HG02938 (cell line): ENCODE measurements around the gene WRAP73.
"Not testable (repeated sequence)": the region's sequence is repeated elsewhere in the genome, so short reads cannot be mapped to it uniquely, and the experiment has no call there.

ENCODE experiments used
- ATAC-seq: cut with Tn5 transposase; IDR thresholded peaks from one replicate; pipeline ENCODE4 v1.9.1; 2021; ENCODE audit warnings: mild to moderate bottlenecking, moderate library complexity; ENCODE audit not compliant: unreplicated experiment

WRAP73 gene

GRCh38 chr1:3632716-3633343 lies 17.1 kb downstream of the WRAP73 start:
- no peak for ATAC-seq

GRCh38 chr1:3632298-3632697 lies 17.6 kb downstream of the WRAP73 start:
- ATAC-seq: no peak

GRCh38 chr1:3631320-3632260 lies 18.3 kb downstream of the WRAP73 start:
- ATAC-seq: no peak

- no peak for ATAC-seq
These were observed 19.0 kb downstream of the WRAP73 start for GRCh38 chr1:3630914-3631313.

DNA sequence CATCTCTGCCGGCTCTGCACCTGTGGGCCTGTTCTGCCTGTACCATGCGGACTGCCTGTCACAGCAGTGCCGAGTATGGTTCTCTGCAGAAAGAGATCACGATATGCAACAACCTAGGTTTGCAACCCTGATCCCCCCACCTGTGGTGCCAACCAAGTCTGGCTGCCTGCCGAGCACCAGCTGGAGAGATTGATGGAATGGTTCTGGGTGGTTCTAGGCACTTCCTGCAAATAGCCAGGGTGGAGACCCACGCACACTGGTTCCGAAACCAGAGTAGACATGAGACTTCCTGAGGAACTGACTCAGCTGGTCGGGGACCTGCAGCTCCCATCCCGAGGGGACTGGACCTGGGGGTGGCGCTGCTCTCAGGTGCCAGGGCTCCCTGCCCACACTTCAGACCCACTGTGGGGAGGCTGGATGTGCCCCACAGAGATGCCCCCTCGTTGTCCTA lies 19.7 kb downstream of the WRAP73 start:
- ATAC-seq: no peak

DNA sequence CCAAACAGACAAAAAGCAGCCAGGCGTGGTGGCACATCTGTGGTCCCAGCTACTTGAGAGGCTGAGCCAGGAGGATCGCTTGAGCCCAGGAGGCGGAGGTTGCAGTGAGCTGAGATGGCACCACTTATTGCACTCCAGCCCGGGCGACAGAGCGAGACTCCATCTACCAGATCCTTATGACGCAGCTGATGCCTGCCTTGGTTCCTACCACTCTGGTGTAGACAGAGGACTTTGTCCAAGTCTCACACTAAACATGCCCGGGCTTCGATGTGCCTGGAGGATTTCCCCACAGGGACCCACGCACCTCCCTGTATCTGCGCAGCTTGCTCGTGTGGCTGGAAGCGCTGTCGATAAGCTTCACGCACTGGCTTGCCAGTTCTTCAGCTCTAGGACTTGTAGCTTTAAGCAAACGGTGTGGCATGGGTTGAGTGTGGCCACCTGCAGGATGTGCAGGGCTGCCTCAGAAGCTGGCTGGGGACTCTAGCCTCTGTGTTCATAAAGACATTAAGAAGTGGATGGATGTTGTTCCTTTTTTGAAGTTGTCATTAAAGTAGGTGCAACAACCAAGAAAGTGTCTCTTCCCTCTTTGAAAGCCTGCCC lies 20.2 kb downstream of the WRAP73 start:
- ATAC-seq: no peak

DNA sequence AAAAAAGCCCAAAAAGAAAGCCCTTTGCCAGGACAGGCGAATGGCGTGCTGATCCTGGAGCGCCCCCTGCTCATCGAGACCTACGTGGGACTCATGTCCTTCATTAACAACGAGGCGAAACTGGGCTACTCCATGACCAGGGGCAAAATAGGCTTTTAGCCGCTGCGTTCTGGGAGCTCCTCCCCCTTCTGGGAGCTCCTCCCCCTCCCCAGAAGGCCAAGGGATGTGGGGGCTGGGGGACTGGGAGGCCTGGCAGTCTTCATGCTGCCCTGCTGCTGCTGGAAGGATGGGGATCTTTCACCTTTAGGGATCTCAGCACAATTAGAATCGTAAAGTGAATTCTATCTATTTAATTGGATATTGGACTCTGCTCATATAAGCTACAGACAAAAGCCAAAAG lies 21.5 kb downstream of the WRAP73 start:
- no peak for ATAC-seq

GRCh38 chr1:3627515-3628253 lies 22.2 kb downstream of the WRAP73 start:
- no peak for ATAC-seq

GRCh38 chr1:3626025-3626424 lies 23.9 kb downstream of the WRAP73 start:
- no peak for ATAC-seq

DNA sequence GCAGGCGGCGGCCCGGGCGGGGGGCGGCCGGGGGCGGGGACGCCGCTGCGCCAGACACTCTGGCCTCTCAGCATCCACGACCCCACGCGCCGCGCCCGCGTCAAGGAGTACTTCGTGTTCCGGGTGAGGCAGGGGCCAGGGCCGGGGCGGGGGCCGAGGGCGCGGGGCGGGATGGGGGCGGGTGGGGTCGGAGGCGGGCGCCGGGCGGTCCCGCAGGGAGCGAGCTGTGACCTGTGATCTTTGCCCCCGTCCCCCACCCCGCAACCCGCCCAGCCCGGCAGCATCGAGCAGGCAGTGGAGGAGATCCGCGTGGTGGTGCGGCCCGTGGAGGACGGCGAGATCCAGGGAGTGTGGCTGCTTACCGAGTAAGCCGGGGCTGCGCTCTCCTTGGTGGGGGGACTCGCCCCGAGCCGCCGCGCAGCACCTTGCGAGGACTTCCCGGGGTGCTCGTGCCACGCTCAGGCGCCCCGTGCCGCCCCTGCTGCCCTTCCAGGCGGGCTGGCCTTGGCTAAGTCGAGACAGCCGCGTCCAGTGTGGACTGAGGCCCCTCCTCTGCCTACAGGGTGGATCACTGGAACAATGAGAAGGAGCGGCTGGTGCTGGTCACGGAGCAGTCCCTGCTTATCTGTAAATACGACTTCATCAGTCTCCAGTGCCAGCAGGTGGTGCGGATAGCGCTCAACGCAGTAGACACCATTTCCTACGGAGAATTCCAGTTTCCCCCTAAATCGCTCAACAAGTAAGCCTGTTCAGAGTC lies 24.6 kb downstream of the WRAP73 start:
- peak; percentile 13 for ATAC-seq

- ATAC-seq: peak; percentile 91
These were observed 25.4 kb downstream of the WRAP73 start, which contains the start of gene TPRG1L for GRCh38 chr1:3624200-3625136. Gene TPRG1L (plus strand): TSS chr1:3625015. CDS start chr1:3625073, 58 bp downstream.

DNA sequence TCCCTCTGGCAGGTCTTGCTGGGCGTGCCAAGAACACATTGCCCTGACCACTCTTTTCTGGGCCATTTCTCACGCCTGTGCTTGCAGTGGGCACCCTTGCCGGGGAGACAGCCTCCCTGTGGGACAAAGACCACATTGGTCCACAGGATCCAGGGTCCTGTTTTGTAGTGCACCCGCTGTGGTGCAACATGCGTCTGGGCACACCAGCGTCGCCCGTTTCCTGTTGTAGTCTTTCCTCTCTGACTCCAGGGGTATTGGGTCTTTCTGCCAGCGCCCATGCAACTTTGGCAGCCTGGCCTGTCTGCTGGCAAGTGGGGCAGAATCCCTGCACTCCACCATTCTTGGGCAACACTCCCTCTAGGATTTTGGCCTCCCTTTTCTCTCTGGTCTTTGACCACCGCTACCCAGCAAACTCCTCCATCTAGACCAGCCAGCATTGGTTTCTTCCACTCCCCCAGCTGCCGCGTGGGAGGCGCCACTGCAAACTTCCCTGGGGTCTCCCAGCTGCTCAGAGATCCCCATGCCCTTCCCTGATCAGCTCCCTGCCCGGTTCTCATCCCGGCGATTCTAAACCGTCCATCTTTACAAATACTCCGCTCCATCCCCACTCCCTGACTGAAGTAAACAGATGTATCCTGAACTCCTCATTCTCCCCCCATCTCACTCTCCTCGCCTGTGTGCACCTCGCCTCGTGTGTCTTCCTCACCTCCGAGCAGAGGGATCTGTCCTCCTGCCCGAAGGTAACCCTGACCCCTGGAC lies 26.3 kb downstream of the WRAP73 start:
- ATAC-seq: peak; percentile 1

DNA sequence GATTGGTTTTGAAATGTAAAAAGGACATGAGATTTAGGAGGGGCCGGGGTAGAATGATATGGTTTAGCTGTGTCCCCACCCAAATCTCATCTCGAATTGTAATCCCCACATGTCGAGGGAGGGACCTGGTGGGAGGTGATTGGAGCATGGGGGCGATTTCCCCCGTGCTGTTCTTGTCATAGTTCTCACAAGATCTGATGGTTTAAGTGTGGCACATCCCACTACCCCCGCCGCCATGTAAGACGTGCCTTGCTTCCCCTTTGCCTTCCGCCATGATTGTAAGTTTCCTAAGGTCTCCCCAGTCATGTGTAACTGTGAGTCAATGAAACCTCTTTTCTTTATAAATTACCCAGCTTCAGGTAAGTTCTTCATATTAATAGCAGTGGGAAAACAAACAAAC lies 27.8 kb downstream of the WRAP73 start:
- not testable (repeated sequence) for ATAC-seq

DNA sequence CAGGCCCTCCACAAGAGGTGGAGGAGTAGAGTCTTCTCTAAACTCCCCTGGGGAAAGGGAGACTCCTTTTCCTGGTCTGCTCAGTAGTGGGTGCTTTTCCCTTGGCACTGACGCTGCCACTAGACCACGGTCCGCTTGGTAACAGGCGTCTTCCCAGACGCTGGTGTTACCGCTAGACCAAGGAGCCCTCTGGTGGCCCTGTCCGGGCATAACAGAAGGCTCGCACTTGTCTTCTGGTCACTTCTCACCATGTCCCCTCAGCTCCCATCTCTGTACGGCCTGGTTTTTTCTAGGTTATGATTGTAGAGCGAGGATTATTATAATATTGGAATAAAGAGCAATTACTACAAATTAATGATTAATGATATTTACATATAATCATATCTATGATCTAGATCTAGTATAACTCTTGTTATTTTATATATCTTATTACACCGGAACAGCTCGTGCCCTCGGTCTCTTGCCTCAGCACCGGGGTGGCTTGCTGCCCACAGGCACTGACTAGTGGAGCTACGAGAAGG lies 28.7 kb downstream of the WRAP73 start:
- ATAC-seq: not testable (repeated sequence)

GRCh38 chr1:3620708-3621107 lies 29.2 kb downstream of the WRAP73 start:
- ATAC-seq: no peak

DNA sequence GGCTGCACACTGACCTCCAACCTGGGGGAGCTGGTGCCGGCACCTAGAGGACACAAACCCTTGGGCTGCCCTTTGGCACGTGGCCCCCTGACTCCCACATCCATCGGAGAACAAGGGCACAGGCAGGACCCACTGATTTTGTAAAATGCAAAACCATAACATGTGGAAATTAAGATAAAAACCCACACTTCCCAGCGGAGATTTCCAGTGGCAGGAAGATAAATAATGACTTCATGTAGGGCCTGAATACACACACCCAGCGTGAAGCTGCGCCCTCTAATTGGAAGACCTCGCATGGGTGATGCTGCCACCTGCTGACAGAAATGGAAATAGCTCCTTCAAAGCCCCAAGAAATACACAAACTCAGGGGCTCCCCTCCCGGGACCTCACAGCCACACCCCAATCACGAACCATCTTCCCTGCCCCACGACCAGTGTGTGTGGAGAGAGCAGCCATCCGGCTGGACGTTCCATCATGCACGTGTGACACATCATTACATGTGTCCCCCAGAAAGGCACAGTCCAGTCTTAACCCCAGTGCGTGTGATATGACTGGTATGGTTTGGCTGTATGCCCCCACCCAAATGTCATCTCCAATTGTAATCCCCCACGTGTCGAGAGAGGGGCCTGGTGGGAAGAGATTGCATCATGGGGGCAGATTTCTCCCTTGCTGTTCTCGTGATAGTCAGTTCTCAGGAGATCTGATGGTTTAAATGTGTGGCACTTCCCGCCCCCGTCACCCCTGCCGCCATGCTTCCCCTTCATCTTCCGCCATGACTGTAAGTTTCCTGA lies 30.8 kb downstream of the WRAP73 start:
- no peak for ATAC-seq

- ATAC-seq: no peak
These were observed 31.4 kb downstream of the WRAP73 start for GRCh38 chr1:3618531-3618880.
